Activated CD8-positive, alpha-beta T cell treated with anti-CD3 and anti-CD28 coated beads for 36 hours (primary cell): ENCODE results near the gene GNG7. TPM values are rescaled to one million over a fixed set of nuclear protein-coding genes. Genes with fewer than 3 reads are reported as not detected.
A peak's percentile ranks its signal among the peaks of the same experiment; 100 is the strongest.
"Not testable (repeated sequence)": the region's sequence is repeated elsewhere in the genome, so short reads cannot be mapped to it uniquely, and the experiment has no call there.

Experiments used
- ATAC-seq: fragments of 200-7000 bp; cut with Tn5 transposase; one replicate; pipeline ENCODE4 v1.10.0; 2021; ENCODE audit warnings: mild to moderate bottlenecking, moderate library complexity
- CTCF ChIA-PET: fragments of 350-600 bp; sonication (Branson Sonifier 250); formaldehyde crosslinking; loops from one replicate; lab custom pipeline; 2021; ENCODE audit warnings: antibody characterized with exemption; lab: Charles Lee
- POLR2A ChIA-PET: fragments of 350-600 bp; sonication (Branson Sonifier 250); formaldehyde crosslinking; loops from one replicate; lab custom pipeline; 2021; ENCODE audit warnings: antibody characterized with exemption; lab: Charles Lee
- DNase-seq: peaks from one replicate; pipeline ENCODE4 v3.0.0-alpha.2; 2020
- H3K27ac Mint-ChIP-seq: one replicate; pipeline ENCODE4 v1.8.0; 2021; ENCODE audit warnings: mild to moderate bottlenecking, mixed read lengths
- H3K27me3 Mint-ChIP-seq: one replicate; pipeline ENCODE4 v1.8.0; 2021; ENCODE audit warnings: mixed read lengths
- H3K36me3 Mint-ChIP-seq: one replicate; pipeline ENCODE4 v1.8.0; 2021; ENCODE audit warnings: low read depth, mixed read lengths
- H3K4me1 Mint-ChIP-seq: one replicate; pipeline ENCODE4 v1.8.0; 2021; ENCODE audit warnings: low read depth, mixed read lengths
- H3K4me3 Mint-ChIP-seq: one replicate; pipeline ENCODE4 v1.8.0; 2021; ENCODE audit warnings: mild to moderate bottlenecking, moderate library complexity, mixed read lengths
- H3K9me3 Mint-ChIP-seq: one replicate; pipeline ENCODE4 v1.8.0; 2021; ENCODE audit warnings: mixed read lengths
- CTCF ChIP-seq: fragments of 200-600 bp; IDR thresholded peaks from one replicate; pipeline ENCODE4 v1.8.0; 2022; ENCODE audit warnings: antibody characterized with exemption, mild to moderate bottlenecking
- intact Hi-C: fragments of 100-400 bp; cut with micrococcal nuclease; formaldehyde crosslinking; loops from one replicate; pipeline ENCODE4 v1.10.0; 2022
- total RNA-seq, 2 experiments: library from RNA; stranded (reverse); gene quantifications; one replicate each; pipeline ENCODE4 v1.2.3, GENCODE V29; 2021

The GNG7 gene
- total RNA-seq, 2 experiments from 2014 or later = 0.27 to 0.32 TPM

GRCh38 chr19:2567996-2568395 lies 134.5 kb downstream of the GNG7 start:
- Mint-ChIP-seq H3K4me1 (peaks cover 14% of the 10 kb centered on the region), H3K36me3 (no peaks in the 10 kb centered on the region), H3K27ac (no peak overlapping the region), H3K9me3 (peaks cover 9% of the 10 kb centered on the region), H3K27me3 (no peaks in the 10 kb centered on the region), H3K4me3 (no peak overlapping the region)
- POLR2A ChIA-PET = interaction anchor here (0.9 kb wide), 1 partner anchor 64 kb away, joined by 3 read pairs; no protein-coding TSS in a partner anchor
- DNase-seq = no peak
- CTCF ChIA-PET = interaction anchor here (0.6 kb wide), 1 partner anchor 290 kb away, joined by 3 read pairs; no protein-coding TSS in a partner anchor
- intact Hi-C loops = no loop called here
- ATAC-seq = no peak
- TF ChIP-seq CTCF = no peak

- CTCF ChIA-PET = interaction anchor here (0.6 kb wide), 1 partner anchor 290 kb away, joined by 3 read pairs; no protein-coding TSS in a partner anchor
- peak; percentile 60 for ATAC-seq
- intact Hi-C loops = no loop called here
These were observed 134.9 kb downstream of the GNG7 start for GRCh38 chr19:2567580-2567979.

GRCh38 chr19:2563546-2563945 lies 138.9 kb downstream of the GNG7 start:
- ChIA-PET POLR2A (interaction anchor here (6.3 kb wide), 1 partner anchor 87 kb away, joined by 46 read pairs; the partner anchor contains the start of gene GADD45B), CTCF (interaction anchor here (1.9 to 3.2 kb wide), 2 partner anchors 48 to 87 kb away, joined by 8 to 14 read pairs; partner anchors contain the start of gene GADD45B)
- ATAC-seq, H3K9me3 Mint-ChIP-seq, intact Hi-C loops, H3K36me3 Mint-ChIP-seq, H3K27me3 Mint-ChIP-seq, H3K4me3 Mint-ChIP-seq, DNase-seq, H3K27ac Mint-ChIP-seq: not testable (repeated sequence)
- peaks cover 33% of the 10 kb centered on the region for H3K4me1 Mint-ChIP-seq

More at GRCh38 chr19:2567580-2567979, 134.9 kb downstream of the GNG7 start:
- no peak for TF ChIP-seq CTCF
- POLR2A ChIA-PET = interaction anchor here (0.6 to 0.9 kb wide), 2 partner anchors 64 to 472 kb away, joined by 3 read pairs; no protein-coding TSS in a partner anchor
- Mint-ChIP-seq H3K4me3 (no peak overlapping the region), H3K27me3 (no peaks in the 10 kb centered on the region), H3K4me1 (peaks cover 17% of the 10 kb centered on the region), H3K27ac (peak overlapping the region; percentile 3), H3K36me3 (no peaks in the 10 kb centered on the region), H3K9me3 (peaks cover 9% of the 10 kb centered on the region)
- DNase-seq = peak; percentile 43

- ChIA-PET CTCF (interaction anchor here (0.7 to 3.2 kb wide), 15 partner anchors 9 to 98 kb away, joined by 3 to 14 read pairs (median 4); partner anchors contain the start of gene GADD45B), POLR2A (interaction anchor here (0.7 to 6.3 kb wide), 11 partner anchors 9 to 85 kb away, joined by 3 to 46 read pairs (median 4); partner anchors contain the start of gene GADD45B)
- no peaks in the 10 kb centered on the region for H3K9me3 Mint-ChIP-seq
- intact Hi-C loops = no loop called here
- no peak for TF ChIP-seq CTCF
- peak; percentile 97 for DNase-seq
- no peaks in the 10 kb centered on the region for H3K27me3 Mint-ChIP-seq
- peak overlapping the region; percentile 86 for H3K27ac Mint-ChIP-seq
- H3K36me3 Mint-ChIP-seq = no peaks in the 10 kb centered on the region
- H3K4me3 Mint-ChIP-seq = peak overlapping the region; percentile 74
- peaks cover 27% of the 10 kb centered on the region for H3K4me1 Mint-ChIP-seq
- ATAC-seq = peak; percentile 95
These were observed 140.6 kb downstream of the GNG7 start for GRCh38 chr19:2561895-2562294.

- ChIA-PET POLR2A (interaction anchor here (0.7 to 6.3 kb wide), 9 partner anchors 9 to 84 kb away, joined by 3 to 46 read pairs (median 5); partner anchors contain the start of gene GADD45B), CTCF (interaction anchor here (0.7 to 3.2 kb wide), 10 partner anchors 9 to 87 kb away, joined by 3 to 14 read pairs (median 6); partner anchors contain the start of gene GADD45B)
- Mint-ChIP-seq H3K9me3 (no peaks in the 10 kb centered on the region), H3K4me1 (peaks cover 31% of the 10 kb centered on the region), H3K27ac (peak overlapping the region; percentile 86), H3K36me3 (no peaks in the 10 kb centered on the region), H3K4me3 (peak overlapping the region; percentile 74), H3K27me3 (no peaks in the 10 kb centered on the region)
- no peak for ATAC-seq
- intact Hi-C loops = no loop called here
- no peak for TF ChIP-seq CTCF
- no peak for DNase-seq
These were observed 141.3 kb downstream of the GNG7 start for GRCh38 chr19:2561221-2561620.
